ENCODE data around the gene TBL1X.

Gene TBL1X

DNA sequence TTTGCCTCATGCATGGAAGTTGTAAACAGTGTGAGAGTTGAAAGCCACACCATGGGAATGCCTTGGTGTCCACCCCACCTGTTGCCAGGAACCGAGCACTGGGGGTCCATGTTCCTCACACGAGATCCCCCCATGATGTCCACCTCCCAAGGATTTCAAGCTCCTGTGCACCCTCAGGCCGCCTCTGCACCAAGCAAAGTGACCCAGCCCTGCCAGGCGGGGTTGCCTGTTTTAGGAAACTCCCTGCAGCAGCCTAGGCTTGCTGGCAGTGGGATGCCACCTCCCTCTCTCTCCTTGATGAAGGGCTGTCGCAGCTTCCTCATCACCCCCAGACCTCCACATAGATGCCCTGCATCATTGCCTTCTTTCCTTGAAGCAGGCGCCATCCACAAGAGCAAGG, 218.0 kb downstream of the TBL1X start:
- no peak overlapping the region for H3K4me3 ChIP-seq (ENCODE audit: low read depth, low read length)
- H3K36me3 ChIP-seq (ENCODE audit: control insufficient read depth, insufficient read depth, low read length) = peaks cover 11% of the 10 kb centered on the region
- H3K27ac ChIP-seq (ENCODE audit: low read depth, low read length) = no peak overlapping the region
- H3K9me3 ChIP-seq (ENCODE audit: control insufficient read depth, insufficient read depth, low read depth, low read length) = no peaks in the 10 kb centered on the region
- H3K4me1 ChIP-seq (ENCODE audit: control insufficient read depth, insufficient read depth, low read length) = peaks cover 5% of the 10 kb centered on the region; the same call in 1 of the 2 replicates
- H3K9ac ChIP-seq (ENCODE audit: low read length) = no peak overlapping the region
- H3K27me3 ChIP-seq (ENCODE audit: control insufficient read depth, insufficient read depth, low read length) = no peaks in the 10 kb centered on the region

DNA sequence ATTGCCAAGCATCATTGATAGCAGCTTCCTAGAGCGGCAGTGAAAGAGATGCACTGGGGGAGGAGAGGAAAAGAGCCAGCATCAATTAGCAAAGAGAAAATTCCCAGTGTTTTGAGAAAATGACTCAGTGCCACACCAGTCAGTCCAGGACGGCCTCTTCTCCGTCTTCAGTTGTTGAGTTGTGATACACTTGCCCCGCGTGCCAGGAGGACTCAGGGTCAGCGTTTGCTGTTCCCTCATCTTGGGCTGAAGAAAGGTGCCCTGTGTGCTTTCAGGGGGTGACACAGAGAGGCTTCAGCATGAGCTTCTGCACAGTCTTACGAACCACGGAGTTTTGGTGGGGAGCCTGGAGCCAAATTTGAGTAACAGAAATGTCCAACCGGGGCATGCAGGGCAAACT, 218.5 kb downstream of the TBL1X start:
- no peak overlapping the region for H3K27ac ChIP-seq (ENCODE audit: low read depth, low read length)
- no peaks in the 10 kb centered on the region for H3K9me3 ChIP-seq (ENCODE audit: control insufficient read depth, insufficient read depth, low read depth, low read length)
- H3K9ac ChIP-seq (ENCODE audit: low read length) = no peak overlapping the region
- peaks cover 15% of the 10 kb centered on the region for H3K36me3 ChIP-seq (ENCODE audit: control insufficient read depth, insufficient read depth, low read length)
- no peak overlapping the region for H3K4me3 ChIP-seq (ENCODE audit: low read depth, low read length)
- peaks cover 5% of the 10 kb centered on the region; the same call in 1 of the 2 replicates for H3K4me1 ChIP-seq (ENCODE audit: control insufficient read depth, insufficient read depth, low read length)
- no peaks in the 10 kb centered on the region for H3K27me3 ChIP-seq (ENCODE audit: control insufficient read depth, insufficient read depth, low read length)

DNA sequence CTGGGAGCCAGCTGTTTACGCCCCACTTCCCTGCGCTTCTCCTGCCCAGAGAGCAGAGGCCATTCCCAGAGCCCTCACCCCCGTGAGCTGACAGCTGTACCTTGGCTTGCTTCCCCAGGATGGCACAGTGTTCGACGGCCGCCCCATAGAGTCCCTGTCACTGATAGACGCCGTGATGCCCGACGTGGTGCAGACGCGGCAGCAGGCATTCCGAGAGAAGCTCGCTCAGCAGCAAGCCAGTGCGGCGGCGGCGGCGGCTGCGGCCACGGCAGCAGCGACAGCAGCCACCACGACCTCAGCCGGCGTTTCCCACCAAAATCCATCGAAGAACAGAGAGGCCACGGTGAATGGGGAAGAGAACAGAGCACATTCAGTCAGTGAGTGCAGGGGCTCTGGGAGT, 223.0 kb downstream of the TBL1X start:
- H3K4me3 ChIP-seq (ENCODE audit: low read depth, low read length) = no peak overlapping the region
- no peaks in the 10 kb centered on the region for H3K27me3 ChIP-seq (ENCODE audit: control insufficient read depth, insufficient read depth, low read length)
- H3K9ac ChIP-seq (ENCODE audit: low read length) = no peak overlapping the region
- peaks cover 55% of the 10 kb centered on the region for H3K36me3 ChIP-seq (ENCODE audit: control insufficient read depth, insufficient read depth, low read length)
- H3K4me1 ChIP-seq (ENCODE audit: control insufficient read depth, insufficient read depth, low read length) = no peaks in the 10 kb centered on the region
- H3K27ac ChIP-seq (ENCODE audit: low read depth, low read length) = no peak overlapping the region
- H3K9me3 ChIP-seq (ENCODE audit: control insufficient read depth, insufficient read depth, low read depth, low read length) = no peaks in the 10 kb centered on the region

DNA sequence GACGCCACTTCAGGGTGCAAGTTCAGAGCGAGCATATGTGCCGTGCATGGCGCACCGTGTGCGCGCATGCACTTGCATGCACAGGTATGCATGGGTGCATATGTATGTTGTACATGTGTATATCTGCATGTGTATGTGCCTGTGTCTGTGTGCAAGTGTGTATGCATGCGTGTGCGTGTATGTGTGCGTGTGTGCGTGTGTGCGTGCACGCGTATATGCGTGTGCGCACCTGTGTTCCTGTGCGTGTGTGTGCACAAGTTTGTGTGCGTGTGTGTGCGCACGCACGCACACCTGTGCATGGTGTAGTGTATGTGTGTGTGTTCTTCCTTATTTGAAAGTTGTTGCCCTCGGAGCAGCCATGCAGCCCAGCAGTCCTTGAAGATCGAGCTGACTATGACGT, 224.0 kb downstream of the TBL1X start:
- Histone ChIP-seq H3K9me3 (ENCODE audit: control insufficient read depth, insufficient read depth, low read depth, low read length) (no peaks in the 10 kb centered on the region), H3K9ac (ENCODE audit: low read length) (no peak overlapping the region), H3K36me3 (ENCODE audit: control insufficient read depth, insufficient read depth, low read length) (peaks cover 65% of the 10 kb centered on the region), H3K27ac (ENCODE audit: low read depth, low read length) (no peak overlapping the region), H3K4me3 (ENCODE audit: low read depth, low read length) (no peak overlapping the region), H3K27me3 (ENCODE audit: control insufficient read depth, insufficient read depth, low read length) (no peaks in the 10 kb centered on the region), H3K4me1 (ENCODE audit: control insufficient read depth, insufficient read depth, low read length) (no peaks in the 10 kb centered on the region)

DNA sequence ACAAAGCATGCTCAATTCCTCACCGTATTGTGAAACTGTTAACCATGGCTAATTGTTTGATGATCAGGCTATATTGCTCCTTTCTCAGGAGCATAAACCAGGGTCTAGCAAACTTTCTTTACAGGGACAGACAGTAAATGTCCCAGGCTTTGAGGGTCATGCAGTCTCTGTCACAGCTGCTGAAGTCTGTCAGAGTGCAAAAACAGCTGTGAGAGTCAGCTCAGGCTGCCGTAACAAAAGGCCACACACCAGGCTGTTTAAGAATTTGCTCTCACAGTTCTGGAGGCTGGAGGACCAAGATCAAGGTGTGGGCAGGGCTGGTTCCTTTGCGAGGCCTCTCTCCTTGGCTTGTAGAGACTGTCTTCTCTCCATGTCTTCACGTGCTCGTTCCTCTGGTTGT, 225.2 kb downstream of the TBL1X start:
- Histone ChIP-seq H3K4me3 (ENCODE audit: low read depth, low read length) (no peak overlapping the region), H3K4me1 (ENCODE audit: control insufficient read depth, insufficient read depth, low read length) (no peaks in the 10 kb centered on the region), H3K9ac (ENCODE audit: low read length) (no peak overlapping the region), H3K9me3 (ENCODE audit: control insufficient read depth, insufficient read depth, low read depth, low read length) (no peaks in the 10 kb centered on the region), H3K27me3 (ENCODE audit: control insufficient read depth, insufficient read depth, low read length) (no peaks in the 10 kb centered on the region), H3K36me3 (ENCODE audit: control insufficient read depth, insufficient read depth, low read length) (peaks cover 65% of the 10 kb centered on the region), H3K27ac (ENCODE audit: low read depth, low read length) (no peak overlapping the region)

DNA sequence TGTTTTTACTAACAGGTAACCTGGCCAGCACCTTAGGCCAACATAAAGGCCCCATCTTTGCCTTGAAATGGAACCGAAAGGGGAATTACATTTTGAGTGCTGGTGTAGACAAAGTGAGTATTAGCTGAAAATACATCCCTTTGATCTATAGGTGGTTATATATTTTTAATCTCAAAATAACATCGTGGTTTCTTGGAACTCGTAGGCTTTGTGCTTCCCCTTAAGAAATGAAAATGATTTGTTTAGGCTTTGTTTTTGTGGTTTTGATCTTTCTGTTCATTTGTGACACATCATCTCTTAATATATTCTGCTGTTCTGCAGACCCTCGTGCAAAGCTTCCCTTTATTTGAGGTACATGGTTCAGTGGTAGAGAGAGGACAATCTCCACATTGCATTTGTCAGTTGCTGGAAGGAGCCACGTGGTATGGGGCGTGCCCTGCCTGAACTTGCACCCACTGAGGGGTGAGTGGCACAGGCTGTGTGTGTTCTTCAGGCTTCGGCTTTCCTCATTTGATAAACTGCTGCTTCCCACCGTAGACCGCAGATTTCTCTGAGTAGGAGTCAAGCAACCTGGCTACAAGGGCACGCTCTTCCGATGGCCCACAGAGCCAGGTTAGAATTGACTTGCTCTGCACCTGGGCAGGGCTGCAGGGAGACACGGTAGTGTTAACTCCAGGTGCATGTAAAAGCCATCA, 228.6 kb downstream of the TBL1X start:
- H3K9me3 ChIP-seq (ENCODE audit: control insufficient read depth, insufficient read depth, low read depth, low read length) = no peaks in the 10 kb centered on the region
- H3K9ac ChIP-seq (ENCODE audit: low read length) = no peak overlapping the region
- H3K4me1 ChIP-seq (ENCODE audit: control insufficient read depth, insufficient read depth, low read length) = no peaks in the 10 kb centered on the region
- H3K4me3 ChIP-seq (ENCODE audit: low read depth, low read length) = no peak overlapping the region
- peaks cover 81% of the 10 kb centered on the region for H3K36me3 ChIP-seq (ENCODE audit: control insufficient read depth, insufficient read depth, low read length)
- no peak overlapping the region for H3K27ac ChIP-seq (ENCODE audit: low read depth, low read length)
- no peaks in the 10 kb centered on the region for H3K27me3 ChIP-seq (ENCODE audit: control insufficient read depth, insufficient read depth, low read length)

DNA sequence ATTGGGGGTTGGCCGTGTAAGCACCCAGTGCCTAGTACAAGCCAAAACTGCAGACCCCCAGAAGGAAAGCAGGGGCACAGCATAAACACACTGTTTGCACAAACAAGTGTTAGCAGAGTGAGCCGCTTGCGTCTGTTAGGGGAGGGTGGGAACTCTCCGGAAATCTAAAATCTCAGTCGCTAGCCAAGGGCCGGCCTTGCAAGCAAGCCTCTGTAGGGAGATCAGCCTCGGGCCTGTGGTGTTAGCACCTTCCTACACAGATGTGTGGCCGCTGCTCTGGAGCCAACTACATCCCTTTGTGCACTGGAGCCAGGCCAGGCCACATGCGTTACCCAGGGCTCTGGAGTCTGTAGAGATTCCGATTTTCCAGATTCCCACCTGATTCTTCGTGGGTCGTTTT, 233.7 kb downstream of the TBL1X start:
- Histone ChIP-seq H3K36me3 (ENCODE audit: control insufficient read depth, insufficient read depth, low read length) (peaks cover 63% of the 10 kb centered on the region), H3K4me3 (ENCODE audit: low read depth, low read length) (no peak overlapping the region), H3K27me3 (ENCODE audit: control insufficient read depth, insufficient read depth, low read length) (no peaks in the 10 kb centered on the region), H3K27ac (ENCODE audit: low read depth, low read length) (no peak overlapping the region), H3K9me3 (ENCODE audit: control insufficient read depth, insufficient read depth, low read depth, low read length) (no peaks in the 10 kb centered on the region), H3K9ac (ENCODE audit: low read length) (no peak overlapping the region), H3K4me1 (ENCODE audit: control insufficient read depth, insufficient read depth, low read length) (no peaks in the 10 kb centered on the region)

DNA sequence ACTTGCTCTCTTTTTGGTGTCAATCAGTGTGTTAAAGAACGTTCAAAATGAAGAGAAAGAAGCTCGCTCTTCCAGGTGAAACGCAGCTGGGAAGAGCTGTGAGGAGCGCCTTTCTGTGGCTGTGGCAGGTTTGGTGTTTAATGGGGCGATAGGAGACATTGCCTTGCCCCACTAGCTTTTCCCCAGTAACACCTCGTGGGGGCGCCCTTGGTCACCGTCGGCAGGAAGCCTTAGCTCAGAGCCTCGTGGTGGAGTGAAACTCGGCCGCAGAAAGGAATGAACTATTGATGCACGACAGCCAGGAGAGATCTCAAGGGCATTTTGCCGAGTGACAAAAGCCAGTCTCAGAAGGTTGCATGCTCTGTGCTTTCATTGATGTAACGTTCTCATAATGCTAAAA, 235.7 kb downstream of the TBL1X start:
- no peaks in the 10 kb centered on the region for H3K27me3 ChIP-seq (ENCODE audit: control insufficient read depth, insufficient read depth, low read length)
- H3K9ac ChIP-seq (ENCODE audit: low read length) = no peak overlapping the region
- H3K36me3 ChIP-seq (ENCODE audit: control insufficient read depth, insufficient read depth, low read length) = peaks cover 63% of the 10 kb centered on the region
- H3K4me3 ChIP-seq (ENCODE audit: low read depth, low read length) = no peak overlapping the region
- H3K4me1 ChIP-seq (ENCODE audit: control insufficient read depth, insufficient read depth, low read length) = no peaks in the 10 kb centered on the region
- H3K27ac ChIP-seq (ENCODE audit: low read depth, low read length) = no peak overlapping the region
- 0 out of 2 replicates have a peak, but pooled peaks cover 5% of the 10 kb centered on the region for H3K9me3 ChIP-seq (ENCODE audit: control insufficient read depth, insufficient read depth, low read depth, low read length)

DNA sequence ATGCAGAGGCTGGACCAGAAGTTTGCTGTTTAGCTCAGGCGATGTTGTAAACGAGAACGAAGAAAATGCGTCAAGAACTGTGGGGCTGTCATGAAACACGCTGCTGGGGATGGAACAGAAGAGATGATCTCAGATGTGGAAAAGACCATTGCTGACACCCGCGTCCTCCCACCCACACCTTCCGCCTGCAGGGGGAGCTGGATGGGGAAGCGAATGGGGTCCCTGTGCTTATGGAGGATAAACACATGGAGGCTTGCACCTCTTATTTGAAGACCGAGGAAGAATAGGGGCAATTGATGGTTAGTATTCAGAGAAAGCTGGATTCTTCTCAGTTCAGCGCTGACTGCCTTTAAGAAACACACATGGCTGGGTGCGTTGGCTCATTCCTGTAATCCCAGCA, 236.9 kb downstream of the TBL1X start:
- Histone ChIP-seq H3K9ac (ENCODE audit: low read length) (no peak overlapping the region), H3K27me3 (ENCODE audit: control insufficient read depth, insufficient read depth, low read length) (no peaks in the 10 kb centered on the region), H3K4me1 (ENCODE audit: control insufficient read depth, insufficient read depth, low read length) (no peaks in the 10 kb centered on the region), H3K36me3 (ENCODE audit: control insufficient read depth, insufficient read depth, low read length) (peaks cover 62% of the 10 kb centered on the region), H3K9me3 (ENCODE audit: control insufficient read depth, insufficient read depth, low read depth, low read length) (0 out of 2 replicates have a peak, but pooled peaks cover 5% of the 10 kb centered on the region), H3K4me3 (ENCODE audit: low read depth, low read length) (no peak overlapping the region), H3K27ac (ENCODE audit: low read depth, low read length) (no peak overlapping the region)

DNA sequence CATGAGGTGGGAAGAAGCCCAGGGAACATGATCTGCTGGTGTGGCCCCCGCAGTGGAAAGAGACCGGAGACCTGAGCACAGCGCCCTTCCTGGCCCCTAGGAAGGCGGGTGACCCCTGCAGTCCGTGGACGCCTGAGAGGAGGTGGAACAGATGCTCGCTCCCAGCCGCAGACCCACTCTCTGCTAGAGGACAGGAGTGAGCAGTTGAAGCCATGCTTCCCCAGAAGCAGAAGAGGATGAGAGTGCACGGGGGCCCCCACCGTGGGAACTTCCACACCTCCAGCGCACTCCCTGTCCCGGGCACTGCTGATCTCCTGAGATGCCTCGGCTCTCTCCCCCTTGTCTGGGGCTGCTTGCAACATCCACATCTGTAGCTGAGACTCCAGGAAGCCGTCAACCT, 238.5 kb downstream of the TBL1X start:
- Histone ChIP-seq H3K27ac (ENCODE audit: low read depth, low read length) (no peak overlapping the region), H3K4me3 (ENCODE audit: low read depth, low read length) (no peak overlapping the region), H3K9ac (ENCODE audit: low read length) (no peak overlapping the region), H3K36me3 (ENCODE audit: control insufficient read depth, insufficient read depth, low read length) (peaks cover 49% of the 10 kb centered on the region), H3K4me1 (ENCODE audit: control insufficient read depth, insufficient read depth, low read length) (no peaks in the 10 kb centered on the region), H3K9me3 (ENCODE audit: control insufficient read depth, insufficient read depth, low read depth, low read length) (0 out of 2 replicates have a peak, but pooled peaks cover 5% of the 10 kb centered on the region), H3K27me3 (ENCODE audit: control insufficient read depth, insufficient read depth, low read length) (no peaks in the 10 kb centered on the region)

DNA sequence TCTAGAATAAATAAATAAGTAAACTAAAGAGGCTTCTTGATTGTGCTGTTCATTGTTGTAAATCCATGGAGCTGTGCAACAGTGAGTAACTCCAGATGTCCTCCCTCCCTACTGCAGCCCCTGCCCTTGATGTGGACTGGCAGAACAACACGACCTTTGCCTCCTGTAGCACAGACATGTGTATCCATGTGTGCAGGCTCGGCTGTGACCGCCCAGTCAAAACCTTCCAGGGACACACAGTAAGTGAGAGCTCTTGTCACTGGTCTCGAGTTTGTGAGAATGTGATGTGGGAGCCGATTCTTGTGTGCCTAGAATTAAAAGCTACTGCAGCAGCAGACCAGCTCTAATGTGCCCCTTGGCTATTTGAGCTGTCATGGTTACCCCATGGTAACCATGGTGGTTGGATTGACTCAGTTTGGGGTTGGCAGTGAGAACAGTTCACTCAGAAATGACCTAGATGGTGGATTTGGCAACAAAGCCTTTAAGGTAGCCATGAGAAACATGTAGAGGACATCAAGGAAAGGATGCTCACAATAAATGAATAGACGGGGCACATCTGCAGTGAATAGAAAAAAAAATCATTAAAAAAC, 240.1 kb downstream of the TBL1X start:
- Histone ChIP-seq H3K27ac (ENCODE audit: low read depth, low read length) (no peak overlapping the region), H3K4me3 (ENCODE audit: low read depth, low read length) (no peak overlapping the region), H3K9me3 (ENCODE audit: control insufficient read depth, insufficient read depth, low read depth, low read length) (0 out of 2 replicates have a peak, but pooled peaks cover 5% of the 10 kb centered on the region), H3K36me3 (ENCODE audit: control insufficient read depth, insufficient read depth, low read length) (peaks cover 49% of the 10 kb centered on the region), H3K27me3 (ENCODE audit: control insufficient read depth, insufficient read depth, low read length) (no peaks in the 10 kb centered on the region), H3K4me1 (ENCODE audit: control insufficient read depth, insufficient read depth, low read length) (no peaks in the 10 kb centered on the region), H3K9ac (ENCODE audit: low read length) (no peak overlapping the region)

All from HUES6 (cell line).